AG04450 (cell line): ENCODE results near the gene VAMP7. TPM values are rescaled to one million over a fixed set of nuclear protein-coding genes. Genes with fewer than 3 reads are reported as not detected.
"Not testable (repeated sequence)": the region's sequence is repeated elsewhere in the genome, so short reads cannot be mapped to it uniquely, and the experiment has no call there.

Source experiments
- CTCF ChIA-PET: fragments of 300-600, 350-600 bp; formaldehyde crosslinking; extraction: SDS; loops from one replicate; lab custom pipeline; 2022; ENCODE audit warnings: antibody characterized with exemption, inconsistent platforms; lab: Charles Lee
- POLR2A ChIA-PET: fragments of 350-600 bp; formaldehyde crosslinking; extraction: SDS; loops from one replicate; lab custom pipeline; 2021; ENCODE audit warnings: antibody characterized with exemption, inconsistent platforms; lab: Yijun Ruan, JAX
- DNase-seq: peaks from one replicate; pipeline ENCODE4 v3.0.0-alpha.2; 2011; ENCODE audit warnings: low read depth, low spot score
- H3K27ac ChIP-seq: one replicate; pipeline ENCODE4 v1.5.1; 2012; ENCODE audit warnings: low read depth, low read length, control low read depth
- H3K27me3 ChIP-seq: one replicate; pipeline ENCODE4 v1.6.0; 2012; ENCODE audit warnings: low read length; ENCODE audit not compliant: control insufficient read depth, insufficient read depth
- H3K4me3 ChIP-seq: 2 replicates; pipeline ENCODE4 v1.5.1; 2011; ENCODE audit warnings: mild to moderate bottlenecking, low read depth, low read length, control low read depth
- H3K9me3 ChIP-seq: 2 replicates; pipeline ENCODE4 v1.5.1; 2012; ENCODE audit warnings: low read length; ENCODE audit not compliant: control insufficient read depth, insufficient read depth
- CTCF ChIP-seq: IDR thresholded peaks from 2 replicates; pipeline ENCODE4 v1.5.1; 2011; ENCODE audit warnings: low read depth, low read length, control low read depth, inconsistent platforms
- polyA plus RNA-seq: library from polyadenylated mRNA; depleted of rRNA; stranded (reverse); fragments of >200 nt; gene quantifications from 2 replicates; pipeline ENCODE4 v1.2.3, GENCODE V29; 2011; rRNA removed
- small RNA-seq: library from RNA; depleted of rRNA; stranded (forward); fragments of <200 nt; gene quantifications from one replicate; pipeline ENCODE3, GENCODE V24; 2012; ENCODE audit warnings: low read depth; ENCODE audit not compliant: insufficient read length

Gene VAMP7
- polyA plus RNA-seq, 1 experiment: 77.6 TPM

- Histone ChIP-seq H3K27me3 (no peaks in the 10 kb centered on the region), H3K27ac (no peak overlapping the region), H3K9me3 (peaks cover 8% of the 10 kb centered on the region; the same call in 1 of the 2 replicates), H3K4me3 (no peak overlapping the region)
- POLR2A ChIA-PET: no interaction called here
- DNase-seq: no peak
- no peak for TF ChIP-seq CTCF
- CTCF ChIA-PET: no interaction called here
Measured at GRCh38 chrX:155985208-155985607, 104.1 kb downstream of the VAMP7 start.

- H3K9me3 ChIP-seq: peaks cover 13% of the 10 kb centered on the region; the same call in 1 of the 2 replicates
- DNase-seq, POLR2A ChIA-PET, CTCF ChIA-PET, H3K27me3 ChIP-seq, H3K27ac ChIP-seq, H3K4me3 ChIP-seq: not testable (repeated sequence)
Measured at GRCh38 chrX:155986995-155987394, 105.8 kb downstream of the VAMP7 start.

GRCh38 chrX:155988859-155989258, 107.7 kb downstream of the VAMP7 start:
- CTCF ChIA-PET: no interaction called here

More at GRCh38 chrX:155988859-155989258, 107.7 kb downstream of the VAMP7 start:
- DNase-seq: no peak
- no peak overlapping the region for H3K27ac ChIP-seq
- H3K27me3 ChIP-seq: no peaks in the 10 kb centered on the region
- POLR2A ChIA-PET: no interaction called here
- peaks cover 9% of the 10 kb centered on the region; the same call in 1 of the 2 replicates for H3K9me3 ChIP-seq
- no peak overlapping the region for H3K4me3 ChIP-seq
- no peak for TF ChIP-seq CTCF

Small RNA genes lying within 50 kb of the gene (small RNA-seq; reads per million reads assigned to genes)
- not detected for gene DPH3P2

Other genes starting within 250 kb of the VAMP7 start
- gene IL9R, start 116.4 kb downstream of the VAMP7 start, polyA plus RNA-seq: not detected in 2 replicates